Measurements from ENCODE around the gene GLS.
"Not testable (repeated sequence)": the region's sequence is repeated elsewhere in the genome, so short reads cannot be mapped to it uniquely, and the experiment has no call there.

GLS gene

DNA sequence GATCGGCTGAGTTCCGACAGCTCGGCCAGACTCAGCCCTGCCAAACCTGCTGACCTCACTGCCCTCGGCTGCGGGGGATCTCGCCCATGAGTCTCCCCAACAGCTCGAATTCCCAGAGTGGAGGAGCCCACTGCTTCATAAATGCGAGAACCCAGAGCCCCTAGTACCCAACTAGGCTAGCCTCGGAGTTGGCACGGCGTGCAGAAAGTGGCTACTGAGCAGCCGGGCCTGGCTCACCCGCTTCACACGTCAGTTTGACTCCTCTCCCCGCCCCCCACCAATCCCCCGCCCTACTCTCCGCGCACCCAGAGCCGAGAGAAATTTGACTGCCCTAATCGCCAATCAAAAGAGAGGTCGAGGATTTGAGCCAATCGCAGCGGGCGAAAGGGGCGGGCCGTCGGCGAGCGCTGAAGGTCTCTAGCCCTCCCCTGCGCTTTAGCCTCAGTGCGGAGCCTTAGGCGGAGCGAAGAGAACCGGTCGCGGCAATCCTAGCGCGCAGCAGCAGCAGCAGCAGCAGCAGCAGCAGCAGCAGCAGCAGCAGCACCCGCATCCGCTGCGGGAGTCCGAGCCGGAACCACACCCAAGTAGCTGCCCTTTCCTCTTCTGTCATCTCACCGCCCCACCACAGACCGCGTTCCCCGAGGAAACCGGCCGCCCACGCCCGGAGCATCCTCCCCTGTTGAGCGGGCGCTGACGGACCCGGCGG, at the start of gene GLS:
Gene GLS (plus strand): TSS at position 444 of the 706 bp plus-strand sequence. CDS start 264 bp downstream, outside the sequence.
- DNase-seq, result peak; percentile 86

DNA sequence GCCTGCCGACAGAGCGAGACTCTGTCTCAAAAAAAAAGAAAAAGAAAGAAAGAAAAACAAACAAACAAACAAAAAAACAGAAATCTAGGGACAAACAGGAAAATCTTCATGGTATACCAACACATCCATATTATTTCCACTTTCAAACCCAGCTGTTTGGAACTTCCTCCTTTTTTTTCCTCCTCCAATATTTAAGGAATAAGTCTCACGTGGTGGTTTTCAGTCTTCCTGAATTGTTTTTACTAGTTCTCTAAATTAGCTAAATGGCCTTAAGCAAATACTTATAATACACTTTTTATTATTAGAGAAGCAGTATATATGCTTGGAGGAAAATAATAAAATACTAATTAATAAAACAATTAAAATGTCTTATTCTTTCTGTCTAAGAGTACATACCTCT, 48.7 kb upstream of the GLS start:
- no peak for DNase-seq

DNA sequence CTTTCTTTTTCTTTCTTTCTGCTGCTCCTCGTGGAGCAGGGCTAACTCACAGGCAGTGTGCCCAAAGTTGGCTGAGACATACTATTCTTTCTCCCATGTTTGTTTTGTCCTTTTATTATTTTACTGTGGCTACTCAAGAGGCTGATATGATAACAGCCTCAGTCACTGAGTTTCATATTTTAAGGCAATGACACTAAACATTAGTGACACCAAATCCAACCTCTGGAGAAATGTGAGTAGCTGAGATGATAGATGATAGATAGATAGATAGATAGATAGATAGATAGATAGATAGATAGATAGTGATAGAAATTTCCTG, 45.8 kb upstream of the GLS start:
- DNase-seq, result no peak

DNA sequence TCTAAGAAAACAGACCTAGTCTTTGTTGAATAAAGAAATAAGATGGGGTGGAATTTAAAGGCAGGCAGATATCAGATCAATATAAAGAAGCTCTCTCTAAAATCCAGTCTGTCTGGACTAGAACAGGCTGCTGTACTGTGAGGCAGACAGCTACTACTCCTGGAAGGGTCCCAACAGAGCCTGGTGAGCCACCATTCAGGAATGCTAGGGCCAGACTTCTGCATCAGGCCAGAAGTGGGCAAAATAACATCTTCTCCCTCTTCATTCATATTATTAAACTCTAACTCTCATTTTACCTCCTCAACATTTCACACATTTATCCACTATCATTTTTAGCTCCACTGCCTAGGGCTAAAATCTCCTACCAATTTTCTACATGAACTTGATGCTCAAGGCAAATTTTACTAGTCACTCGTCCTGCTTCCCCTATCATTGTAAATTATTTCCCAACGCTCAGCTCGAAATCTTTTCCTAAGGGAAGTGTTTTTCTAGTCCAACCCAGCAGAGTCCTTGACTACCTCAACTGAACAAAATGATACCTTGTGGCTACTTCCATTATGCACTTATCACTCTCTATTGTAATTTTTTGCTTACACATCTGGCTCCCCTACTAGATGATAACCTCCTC, 45.2 kb upstream of the GLS start:
- DNase-seq, result no peak

DNA sequence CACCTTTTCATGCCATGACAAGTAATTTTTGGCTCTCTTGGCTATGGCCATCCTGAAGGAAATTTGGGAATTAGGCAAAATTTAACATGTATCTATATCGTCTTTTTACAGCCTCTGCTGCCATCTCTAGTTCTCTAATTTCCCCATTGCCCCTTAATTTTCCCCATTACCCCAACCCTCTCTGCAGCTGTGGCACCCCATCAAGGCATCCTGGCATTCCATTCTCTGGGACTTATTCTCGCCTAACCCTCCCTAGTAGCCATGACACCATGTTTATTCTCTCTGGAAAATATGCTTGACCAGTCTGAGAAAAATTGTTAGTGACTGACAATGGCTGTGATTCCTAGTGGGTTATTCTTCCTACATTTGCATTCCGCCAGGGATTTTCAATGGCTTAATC, 43.9 kb upstream of the GLS start:
- DNase-seq, result no peak

DNA sequence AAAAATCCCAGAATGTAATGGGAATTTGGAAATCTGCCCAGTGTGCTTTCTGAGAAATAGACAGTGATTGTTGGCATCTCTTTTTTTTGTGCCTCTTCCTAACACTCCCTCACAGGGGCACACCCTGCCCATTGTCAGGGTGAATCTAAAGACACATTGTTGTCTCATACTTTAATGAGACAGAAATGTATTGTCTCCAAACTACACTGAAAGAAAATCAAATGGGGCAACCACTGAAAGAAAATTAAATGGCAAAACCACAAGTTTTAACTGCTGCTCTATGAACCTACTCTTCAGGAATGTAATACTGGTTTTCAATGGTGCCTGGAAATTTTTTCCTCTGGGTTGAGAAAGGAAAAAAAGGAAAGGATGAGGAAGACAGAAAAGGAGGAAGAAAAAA, 43.2 kb upstream of the GLS start:
- no peak for DNase-seq

DNA sequence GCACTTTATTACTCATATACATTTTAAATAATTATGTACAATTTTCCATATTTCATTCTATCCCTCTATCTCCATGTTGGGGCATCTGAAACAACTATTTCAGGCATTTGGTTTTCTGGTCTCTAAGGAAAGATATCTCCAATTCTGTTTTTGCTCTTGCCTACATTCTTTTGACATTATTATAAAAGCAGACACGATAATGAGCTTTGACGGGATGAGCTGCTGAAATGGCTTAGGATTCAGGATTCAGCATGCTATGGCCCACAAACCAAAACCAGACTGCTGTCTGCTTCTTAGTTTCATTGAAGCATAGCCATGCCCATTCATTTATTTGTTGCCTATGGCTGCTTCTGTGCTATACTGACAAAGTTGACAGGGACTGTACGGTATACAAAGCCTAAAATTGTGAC, 42.7 kb upstream of the GLS start:
- no peak for DNase-seq

DNA sequence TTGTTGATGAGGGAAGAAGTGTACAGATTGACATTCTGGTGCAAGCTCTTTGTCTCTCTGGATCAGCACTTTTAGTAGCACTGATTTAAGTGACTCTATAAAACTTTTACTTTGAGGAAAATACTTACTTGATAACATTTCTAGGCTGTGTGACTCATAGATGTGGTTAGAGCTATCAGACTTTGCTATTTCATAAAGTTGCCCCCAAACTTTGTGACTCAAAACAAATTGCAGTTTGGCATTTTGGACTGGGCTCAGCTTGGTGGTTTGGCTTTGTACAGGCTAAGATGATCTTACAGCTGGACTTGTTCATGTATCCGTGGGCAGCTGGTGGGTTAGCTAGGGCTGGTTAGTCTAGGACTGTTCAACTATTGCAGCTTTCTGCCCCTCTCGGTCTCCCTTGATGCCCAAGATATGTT, 42.1 kb upstream of the GLS start:
- DNase-seq, result no peak

DNA sequence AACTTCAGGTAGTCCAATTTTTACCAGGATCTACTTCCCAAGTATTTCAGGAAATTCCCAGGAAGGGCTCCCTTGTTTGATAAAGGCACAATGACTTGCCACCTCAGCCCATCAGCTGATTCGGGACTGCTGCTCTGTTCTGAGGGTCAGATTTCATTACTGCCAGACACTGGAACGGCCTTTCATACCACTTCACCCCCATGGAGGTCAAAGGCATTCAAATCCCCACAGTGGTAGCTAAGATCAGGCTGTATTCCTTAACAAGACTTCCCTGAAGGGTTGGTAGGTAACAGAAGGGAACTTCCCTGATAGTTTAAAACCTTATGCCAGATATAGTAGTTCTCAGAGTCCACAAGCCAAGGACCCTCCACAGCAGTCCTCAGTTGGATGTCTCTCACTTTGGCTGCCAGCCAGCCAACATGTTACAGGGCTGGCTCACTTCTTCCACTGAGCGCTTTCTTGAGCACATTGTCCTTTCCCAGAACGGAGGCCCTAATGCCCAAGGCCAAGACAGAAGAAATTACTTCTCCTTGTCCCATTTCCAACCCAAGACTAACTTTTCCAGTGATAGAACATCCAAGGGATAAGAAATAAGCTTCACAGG, 40.0 kb upstream of the GLS start:
- no peak for DNase-seq

DNA sequence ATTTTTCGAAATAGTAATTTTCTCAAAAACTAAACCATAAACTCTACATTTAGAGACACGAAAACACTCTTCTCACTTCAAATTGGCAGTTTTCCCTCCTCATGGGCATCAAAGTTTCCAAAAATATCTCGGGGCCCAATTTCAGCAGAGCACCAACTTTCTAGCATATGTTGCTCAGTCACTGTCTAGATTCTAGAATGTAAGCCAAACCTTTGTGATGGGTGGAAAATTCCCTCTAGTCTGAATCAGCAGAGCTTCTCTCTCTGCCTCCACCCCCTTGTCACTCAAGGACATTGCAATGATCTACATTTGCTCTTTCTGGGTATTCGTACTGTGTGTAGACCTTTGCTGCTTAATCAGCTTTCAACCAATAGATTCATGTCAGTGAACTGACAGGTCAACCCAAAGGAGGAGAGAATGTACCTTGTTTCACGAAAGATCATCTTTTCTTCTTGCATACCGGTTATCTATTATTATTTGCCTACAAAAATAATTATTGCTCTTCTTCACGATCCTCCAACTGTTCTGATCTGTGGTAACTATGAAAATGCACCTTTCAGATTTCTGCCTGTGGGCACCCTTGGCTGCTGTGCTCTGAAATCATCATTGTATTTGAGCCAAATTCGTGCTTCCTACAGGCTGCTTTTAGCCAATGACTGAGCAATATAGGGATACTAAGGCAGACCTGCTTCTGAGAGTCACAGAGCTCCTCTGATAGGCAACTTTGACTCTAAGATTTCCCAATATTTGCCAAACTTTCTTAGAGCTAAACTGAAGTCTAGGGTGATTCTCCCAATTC, 38.7 kb upstream of the GLS start:
- DNase-seq, result no peak

DNA sequence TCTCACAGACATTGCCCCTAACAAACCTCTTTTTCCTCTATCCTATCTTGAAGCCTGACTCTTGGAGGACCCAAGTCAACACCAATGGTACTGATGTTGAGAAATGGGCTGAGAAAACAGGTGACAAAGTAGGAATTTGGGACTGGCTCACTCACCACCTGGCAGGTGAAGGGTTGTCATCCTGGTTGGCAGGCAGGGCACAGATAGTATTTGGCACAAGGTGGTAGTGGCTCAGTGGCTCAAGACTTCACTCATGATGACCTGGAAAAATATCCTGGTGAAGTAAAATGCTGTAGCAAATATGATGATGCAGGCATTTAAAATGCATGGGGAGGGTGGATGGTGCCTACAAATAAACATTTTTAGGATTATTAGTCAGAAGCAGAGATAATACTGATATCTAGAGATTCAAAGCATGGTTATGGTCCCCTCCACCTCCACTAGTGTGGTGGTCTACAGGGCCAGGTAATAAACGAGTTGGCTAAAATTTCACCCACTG, 38.0 kb upstream of the GLS start:
- no peak for DNase-seq

DNA sequence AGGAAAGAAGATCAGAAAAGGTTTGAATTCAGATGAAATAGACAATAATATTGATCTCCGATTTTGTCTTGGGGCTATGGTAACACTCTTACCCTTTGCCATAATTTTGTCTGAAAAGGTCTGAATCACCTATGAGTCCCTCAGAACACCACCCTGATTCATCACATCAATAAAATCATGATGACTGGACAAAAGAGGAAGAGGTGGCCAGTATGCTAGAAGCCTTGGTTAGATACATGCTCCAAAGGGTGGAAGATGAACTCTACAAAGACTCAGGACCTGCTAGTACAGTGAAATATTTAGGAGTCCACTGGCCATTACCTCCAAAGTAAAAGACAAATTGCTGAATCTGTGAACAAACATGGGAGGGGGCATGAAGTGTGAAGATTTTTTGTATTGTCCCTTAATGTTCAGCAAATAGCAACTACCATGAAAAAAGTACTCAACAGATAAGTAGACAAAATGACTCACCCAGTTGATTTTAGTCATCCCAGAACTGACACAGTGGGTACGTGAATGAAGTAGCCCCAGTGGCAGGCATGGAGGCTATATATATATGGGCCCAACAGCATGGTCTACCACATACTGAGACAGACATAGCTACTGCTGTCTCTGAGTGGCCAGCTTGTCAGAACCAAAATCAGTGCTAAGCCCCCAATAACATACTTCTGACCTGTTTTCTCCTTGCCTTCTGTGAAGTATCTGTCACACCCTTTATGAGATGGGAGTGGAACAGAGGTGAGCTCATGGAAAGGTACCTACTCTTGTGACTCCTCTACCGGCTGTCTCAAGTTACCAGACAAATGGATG, 36.5 kb upstream of the GLS start:
- DNase-seq, result no peak

DNA sequence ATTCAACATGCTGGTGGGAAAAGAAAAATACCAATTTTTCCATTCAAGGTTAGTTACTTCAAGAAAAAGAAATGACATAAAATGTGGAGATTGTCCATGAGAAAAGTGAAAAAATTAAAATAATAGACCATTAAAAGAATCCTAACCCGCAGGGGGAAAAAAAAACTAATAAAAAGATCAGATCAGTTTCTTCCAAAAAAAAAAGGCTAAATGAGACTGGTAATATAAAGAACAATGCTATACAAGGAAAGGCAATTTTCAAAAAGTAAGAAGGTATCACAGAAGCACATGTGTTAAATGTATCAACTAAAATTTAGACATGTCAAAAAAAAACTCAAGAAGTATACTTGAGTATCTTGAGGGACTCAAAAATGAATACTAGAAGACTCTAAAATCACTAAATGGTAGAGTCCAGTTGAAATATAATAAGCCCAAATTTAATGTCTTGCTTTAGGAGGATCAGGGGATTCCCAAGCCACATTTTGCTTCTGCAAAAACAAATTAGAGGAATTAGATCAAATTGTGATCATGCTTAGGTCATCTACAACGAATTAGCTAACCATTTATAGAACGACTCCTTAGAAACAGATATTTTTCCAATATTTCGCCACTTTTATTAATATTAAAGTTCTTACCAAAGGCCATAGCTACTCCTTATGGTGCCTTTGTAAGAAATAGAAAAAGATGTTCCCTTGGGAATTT, 35.8 kb upstream of the GLS start:
- DNase-seq, result no peak

DNA sequence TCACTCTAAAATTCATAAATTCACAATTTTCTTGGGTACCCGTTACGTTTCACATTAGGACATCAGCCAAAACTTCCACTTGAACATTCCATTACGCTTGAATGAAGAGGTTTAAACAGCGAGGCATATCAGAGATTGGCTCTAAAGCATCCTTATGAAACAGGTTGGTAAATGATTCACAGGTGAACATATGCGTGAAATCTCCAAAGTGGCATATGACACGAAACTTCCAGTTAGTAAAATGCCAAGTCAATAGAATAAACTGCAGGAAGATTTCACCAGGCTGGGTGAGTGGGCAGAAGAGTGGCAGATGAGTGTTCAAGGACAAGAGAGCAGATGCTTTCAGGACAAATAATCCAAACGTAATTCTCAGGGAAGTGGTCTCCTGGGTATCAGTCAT, 33.9 kb upstream of the GLS start:
- no peak for DNase-seq

DNA sequence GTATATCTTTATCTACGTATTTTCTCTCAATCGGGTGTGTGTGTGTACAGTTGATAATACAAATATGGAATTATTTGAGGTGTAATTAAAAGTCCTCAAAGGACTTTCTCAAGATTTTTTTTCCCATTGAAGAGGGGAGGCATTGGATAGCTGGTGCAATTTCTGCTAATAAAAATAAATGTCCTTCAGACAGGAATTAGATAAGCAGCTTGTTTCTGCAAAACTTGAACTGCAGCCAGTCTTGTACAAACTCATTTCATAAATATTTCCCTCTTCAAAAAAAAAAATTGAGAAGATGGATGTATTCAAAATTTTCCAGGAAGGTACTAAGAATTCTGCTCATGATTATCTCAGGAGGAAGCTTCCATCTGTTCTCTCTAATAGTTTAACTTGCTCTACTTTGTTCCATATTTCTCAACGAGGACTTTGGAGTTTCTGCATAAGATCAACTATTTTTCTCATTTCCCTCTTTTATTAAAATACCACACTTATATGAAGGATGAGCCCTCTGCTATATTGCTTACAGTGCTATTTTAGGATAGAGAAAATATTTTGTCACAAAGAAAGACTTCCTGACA, 33.0 kb upstream of the GLS start:
- DNase-seq, result no peak

DNA sequence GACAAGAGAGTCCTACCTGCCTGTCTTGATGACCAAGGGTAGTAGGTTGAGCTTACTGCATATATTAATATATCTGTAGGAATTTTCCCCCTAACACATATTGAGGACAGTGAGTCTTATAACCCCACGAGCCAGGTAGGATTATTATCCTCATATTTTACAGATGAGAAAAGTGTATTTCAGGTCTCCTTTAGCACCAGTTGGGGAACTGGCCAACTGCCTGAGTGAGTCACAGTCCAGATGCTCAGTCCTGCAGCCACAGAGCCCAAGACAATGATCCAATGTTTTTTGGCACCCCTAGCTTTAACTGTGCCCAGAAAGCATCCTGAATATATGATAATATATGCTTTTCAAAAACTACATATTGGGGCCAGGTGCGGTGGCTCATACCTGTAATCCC, 30.8 kb upstream of the GLS start:
- DNase-seq, result no peak

DNA sequence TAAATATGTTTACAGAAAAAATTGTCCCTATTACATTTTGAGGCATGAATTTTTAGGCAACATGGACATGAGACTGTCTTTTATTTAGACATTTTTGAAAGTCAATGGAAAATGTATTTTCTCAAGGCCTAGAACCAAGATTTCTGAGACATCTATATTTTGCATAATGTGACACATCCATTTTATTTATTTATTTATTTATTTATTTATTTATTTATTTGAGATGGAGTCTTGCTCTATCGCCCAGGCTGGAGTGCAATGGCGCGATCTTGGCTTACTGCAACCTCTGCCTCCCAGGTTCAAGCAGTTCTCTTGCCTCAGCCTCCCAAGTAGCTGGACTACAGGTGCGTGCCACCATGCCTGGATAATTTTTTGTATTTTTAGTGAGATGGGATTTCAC, 27.6 kb upstream of the GLS start:
- DNase-seq, result not testable (repeated sequence)

DNA sequence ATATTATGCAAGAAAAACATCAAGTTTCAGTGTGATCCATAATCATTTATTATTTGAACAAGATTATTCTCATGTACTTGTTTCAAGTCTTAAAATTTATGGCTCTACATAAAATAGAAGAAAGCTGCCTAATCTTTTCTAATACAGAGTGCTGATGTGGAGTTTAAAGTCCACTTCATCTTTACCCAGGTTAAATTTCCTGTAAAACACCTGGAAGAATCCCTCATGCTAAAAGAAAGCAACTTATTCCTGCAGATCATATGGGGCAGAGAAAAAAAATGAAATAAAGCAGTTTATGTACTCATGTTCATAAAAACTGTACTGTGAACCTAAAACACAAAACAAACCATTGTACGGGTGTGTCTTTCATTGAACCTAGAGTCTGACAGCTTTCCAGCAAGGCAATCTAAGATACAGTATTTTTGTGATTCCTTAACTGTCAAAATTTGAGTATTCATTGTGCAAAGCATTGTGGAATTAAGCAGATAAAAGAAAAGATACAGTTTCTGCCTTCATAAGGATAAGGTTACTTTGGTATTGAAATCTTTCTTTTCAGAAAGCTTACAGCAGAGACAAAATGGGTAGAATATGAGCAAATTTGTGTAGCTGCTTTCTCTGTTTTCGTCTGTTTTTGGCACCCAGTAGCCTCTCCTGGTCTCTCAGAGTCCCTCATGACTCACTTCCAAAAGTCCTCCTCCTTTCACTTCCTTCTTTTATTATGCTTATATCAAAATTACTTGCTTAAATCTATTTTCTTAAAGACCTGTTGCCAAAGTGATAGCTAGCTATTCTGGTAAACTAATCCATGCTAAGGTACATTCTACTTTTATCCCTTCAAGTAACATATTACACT, 26.9 kb upstream of the GLS start:
- no peak for DNase-seq

DNA sequence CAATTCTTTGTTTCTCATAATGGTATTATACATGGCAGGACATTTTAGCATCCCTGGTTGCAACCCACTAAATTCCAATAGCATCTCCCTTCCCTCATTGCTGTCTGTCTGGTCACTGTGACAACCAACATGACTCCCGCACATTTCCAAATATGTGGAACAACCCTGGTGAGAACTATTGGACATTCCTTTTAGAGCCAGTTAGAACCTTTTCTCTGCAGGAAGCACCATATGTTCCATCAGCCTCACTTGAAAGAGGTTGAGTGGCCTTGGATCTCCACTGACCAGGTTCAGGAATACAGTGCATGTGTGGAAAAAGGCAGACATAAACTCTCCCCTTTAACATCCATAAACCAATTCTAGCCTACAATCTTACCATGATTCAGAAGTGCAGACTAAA, 25.9 kb upstream of the GLS start:
- no peak for DNase-seq

DNA sequence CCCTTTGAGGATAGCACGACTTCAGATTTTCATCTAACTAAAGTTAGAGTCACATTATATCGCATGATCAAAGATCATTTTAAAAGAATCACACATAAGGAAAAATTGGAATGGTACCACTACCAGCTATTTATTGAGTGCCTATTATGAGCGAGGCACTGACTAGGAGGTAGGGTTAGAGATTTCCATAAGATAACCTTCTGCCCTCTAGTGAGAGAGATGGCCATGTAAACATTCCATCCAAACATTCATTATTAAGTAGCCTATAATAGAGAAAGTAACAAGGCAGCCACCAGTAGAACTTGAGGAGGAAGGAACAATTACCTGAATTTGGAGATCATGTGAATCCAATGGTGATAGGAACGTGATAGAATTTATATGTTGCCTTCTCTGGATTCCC, 25.4 kb upstream of the GLS start:
- no peak for DNase-seq

DNA sequence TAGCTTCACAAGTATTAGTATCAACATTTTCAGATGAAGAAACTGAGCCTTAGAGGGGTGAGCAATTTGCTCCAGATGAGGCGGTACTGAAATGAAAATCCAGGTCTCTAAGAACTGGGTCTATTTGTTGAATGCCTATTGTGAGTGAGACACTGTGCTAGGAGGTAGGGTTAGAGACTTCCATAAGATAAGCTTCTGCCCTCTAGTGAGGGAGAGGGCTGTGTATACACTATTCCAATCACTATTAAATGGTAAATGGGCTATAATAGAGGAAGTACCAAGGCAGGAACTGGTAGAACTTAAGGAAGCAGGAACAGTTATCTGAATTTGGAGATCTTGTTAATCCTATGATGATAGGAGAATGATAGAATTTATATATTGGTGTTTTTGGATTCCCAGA, 23.6 kb upstream of the GLS start:
- DNase-seq, result no peak

All from NCI-H2107 (cell line).